Stimulated activated naive B cell treated with anti-CD40 and anti-IgM and Interleukin-4, amounts not matched to agents 10 μg/mL and 1 μg/mL and 100 μg/mL, for 72 hours (primary cell): ENCODE measurements around the gene TBL1X.

ENCODE experiments used
- ATAC-seq, 2 donors: fragments of 150-1000 bp; cut with Tn5 transposase; replicated peaks; 2 replicates each; pipeline ENCODE4 v1.10.0; 2021; ENCODE audit warnings: moderate library complexity in 1 of 2
- DNase-seq: peaks from one replicate; pipeline ENCODE4 v3.0.0; 2021
- H3K27ac Mint-ChIP-seq: one replicate; pipeline ENCODE4 v1.8.0; 2022; ENCODE audit warnings: mild to moderate bottlenecking, mixed read lengths
- H3K27me3 Mint-ChIP-seq, 2 donors: one replicate each; pipeline ENCODE4 v1.8.0; 2022; ENCODE audit warnings: mixed read lengths in 2 of 2
- H3K36me3 Mint-ChIP-seq, 2 donors: one replicate each; pipeline ENCODE4 v1.8.0; 2022; ENCODE audit warnings: mixed read lengths in 2 of 2, mild to moderate bottlenecking in 1 of 2
- H3K4me1 Mint-ChIP-seq, 2 donors: one replicate each; pipeline ENCODE4 v1.8.0; 2022; ENCODE audit warnings: mixed read lengths in 2 of 2, mild to moderate bottlenecking in 1 of 2
- H3K4me3 Mint-ChIP-seq, 2 donors: one replicate each; pipeline ENCODE4 v1.8.0; 2022; ENCODE audit warnings: mild to moderate bottlenecking in 2 of 2, mixed read lengths in 2 of 2, moderate library complexity in 1 of 2
- H3K9me3 Mint-ChIP-seq, 2 donors: one replicate each; pipeline ENCODE4 v1.8.0; 2022; ENCODE audit warnings: mixed read lengths in 2 of 2, mild to moderate bottlenecking in 1 of 2

Gene TBL1X

DNA sequence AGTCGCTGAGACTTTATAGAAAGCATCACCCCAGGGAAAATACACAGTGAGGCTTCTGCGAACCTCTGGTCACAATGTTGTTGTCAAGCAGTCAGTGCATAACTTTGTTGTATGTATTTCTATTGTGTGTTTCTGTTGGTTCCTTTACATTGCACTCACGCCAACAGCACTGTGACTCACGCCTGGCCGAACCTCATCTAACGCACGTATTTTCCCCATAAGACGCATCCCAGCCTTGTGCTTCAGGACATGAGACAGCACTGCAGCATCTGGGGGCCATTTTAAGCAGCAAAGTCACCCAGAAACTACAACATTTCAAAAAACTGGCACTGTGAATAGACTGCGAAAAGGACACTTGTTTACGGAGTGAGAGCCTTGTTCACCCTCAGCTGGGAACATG, 30.6 kb downstream of the TBL1X start:
- DNase-seq (no peak), ATAC-seq (no peak)
- H3K4me1 Mint-ChIP-seq: peaks cover 15 to 35% of the 10 kb centered on the region in 2 donors
- no peak overlapping the region for H3K27ac Mint-ChIP-seq
- H3K27me3 Mint-ChIP-seq: no peaks in the 10 kb centered on the region
- peaks cover 7 to 10% of the 10 kb centered on the region in 2 donors for H3K36me3 Mint-ChIP-seq
- no peaks in the 10 kb centered on the region for H3K9me3 Mint-ChIP-seq
- no peak overlapping the region for H3K4me3 Mint-ChIP-seq

DNA sequence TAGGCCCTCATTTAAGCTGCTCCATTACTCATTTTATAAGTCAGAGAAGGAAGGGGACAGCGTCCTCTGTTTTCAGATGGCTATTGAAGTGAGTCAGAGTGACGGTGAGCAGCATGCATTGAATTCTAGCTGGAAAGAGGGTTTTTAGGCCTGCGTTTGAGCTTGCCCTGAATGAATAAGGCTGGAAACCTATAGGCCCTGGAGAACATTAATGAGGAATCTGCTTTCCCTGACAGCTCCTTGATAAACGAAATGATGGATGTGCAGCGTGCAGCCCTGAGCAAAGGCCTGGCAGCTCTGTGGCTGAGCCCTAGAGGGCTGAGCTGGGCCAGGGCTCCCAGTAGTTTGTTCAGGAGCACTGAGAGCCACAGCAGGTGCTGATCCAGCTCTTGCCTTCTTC, 33.4 kb downstream of the TBL1X start:
- Mint-ChIP-seq H3K4me1 (peaks cover 22% of the 10 kb centered on the region in 2 donors), H3K9me3 (no peaks in the 10 kb centered on the region), H3K36me3 (peaks cover 19 to 26% of the 10 kb centered on the region in 2 donors), H3K27ac (no peak overlapping the region), H3K4me3 (no peak overlapping the region), H3K27me3 (no peaks in the 10 kb centered on the region)
- ATAC-seq: no peak
- DNase-seq: no peak

DNA sequence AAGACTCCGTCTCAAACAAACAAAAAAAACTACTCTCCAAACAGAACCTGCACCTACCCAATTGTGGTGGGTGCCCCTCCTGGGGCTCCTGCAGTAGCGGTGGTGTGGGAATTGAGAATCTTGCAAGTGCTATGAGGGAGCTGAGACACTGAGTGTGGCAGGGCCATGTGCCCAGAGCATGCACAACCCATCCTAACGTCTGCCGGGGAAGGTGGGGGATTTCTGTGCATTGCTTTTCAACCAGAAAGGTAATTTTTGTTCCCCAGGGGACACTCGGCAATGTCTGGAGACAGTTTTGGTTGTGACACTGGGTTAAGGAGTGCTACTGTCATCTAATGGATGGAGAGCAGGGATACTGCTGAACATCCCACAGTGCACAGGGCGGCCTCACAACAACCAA, 35.7 kb downstream of the TBL1X start:
- Mint-ChIP-seq H3K36me3 (peaks cover 29 to 44% of the 10 kb centered on the region in 2 donors), H3K27ac (no peak overlapping the region), H3K4me3 (no peak overlapping the region), H3K27me3 (no peaks in the 10 kb centered on the region), H3K9me3 (no peaks in the 10 kb centered on the region), H3K4me1 (peaks cover 19 to 22% of the 10 kb centered on the region in 2 donors)
- DNase-seq: no peak
- ATAC-seq: peak in 1 of 2 donors; percentile 48

DNA sequence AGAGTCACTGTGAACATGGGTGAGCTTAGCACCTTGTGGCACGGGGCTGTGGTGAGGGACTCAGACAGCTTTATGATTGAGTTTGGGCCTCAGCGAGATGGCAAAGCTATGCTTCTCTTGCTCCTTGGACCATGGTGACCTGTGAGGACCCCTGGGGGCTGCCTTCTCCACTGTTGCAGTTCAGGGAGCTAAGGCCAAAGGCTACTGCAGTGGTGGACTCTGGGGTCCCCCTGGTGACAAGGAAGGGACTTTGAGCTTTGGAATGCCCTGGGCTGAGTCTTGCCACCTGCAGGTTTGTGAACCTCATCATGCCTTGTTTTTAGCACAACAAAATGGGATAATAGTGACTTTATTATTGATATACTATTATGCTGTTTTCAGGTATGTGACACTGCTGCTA, 36.5 kb downstream of the TBL1X start:
- H3K9me3 Mint-ChIP-seq: no peaks in the 10 kb centered on the region
- H3K4me3 Mint-ChIP-seq: no peak overlapping the region
- H3K4me1 Mint-ChIP-seq: peaks cover 17 to 18% of the 10 kb centered on the region in 2 donors
- no peak for DNase-seq
- peaks cover 29 to 43% of the 10 kb centered on the region in 2 donors for H3K36me3 Mint-ChIP-seq
- no peaks in the 10 kb centered on the region for H3K27me3 Mint-ChIP-seq
- no peak for ATAC-seq
- no peak overlapping the region for H3K27ac Mint-ChIP-seq

DNA sequence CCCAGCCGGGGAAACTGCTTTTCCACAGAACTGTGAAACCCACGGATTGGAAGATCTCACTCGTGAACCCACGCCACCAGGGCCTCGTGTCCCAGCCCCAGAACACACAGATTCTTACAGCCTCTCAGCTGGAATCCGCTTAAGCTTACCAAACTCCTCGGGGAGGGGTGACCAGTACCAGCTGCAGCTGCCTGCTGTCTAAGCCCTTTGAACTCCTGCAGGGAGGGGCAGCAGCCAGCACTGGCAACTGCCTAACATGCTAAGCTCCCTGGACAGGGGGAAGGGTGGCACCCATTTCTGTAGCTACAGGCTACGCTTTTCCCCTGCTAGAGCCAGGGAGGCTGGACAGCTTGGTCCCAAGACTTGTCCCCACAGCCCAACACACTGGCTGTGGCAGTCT, 38.4 kb downstream of the TBL1X start:
- H3K4me1 Mint-ChIP-seq: peaks cover 16 to 17% of the 10 kb centered on the region in 2 donors
- H3K27ac Mint-ChIP-seq: no peak overlapping the region
- DNase-seq (no peak), ATAC-seq (no peak)
- no peaks in the 10 kb centered on the region for H3K27me3 Mint-ChIP-seq
- H3K4me3 Mint-ChIP-seq: no peak overlapping the region
- no peaks in the 10 kb centered on the region for H3K9me3 Mint-ChIP-seq
- H3K36me3 Mint-ChIP-seq: peaks cover 36 to 48% of the 10 kb centered on the region in 2 donors

DNA sequence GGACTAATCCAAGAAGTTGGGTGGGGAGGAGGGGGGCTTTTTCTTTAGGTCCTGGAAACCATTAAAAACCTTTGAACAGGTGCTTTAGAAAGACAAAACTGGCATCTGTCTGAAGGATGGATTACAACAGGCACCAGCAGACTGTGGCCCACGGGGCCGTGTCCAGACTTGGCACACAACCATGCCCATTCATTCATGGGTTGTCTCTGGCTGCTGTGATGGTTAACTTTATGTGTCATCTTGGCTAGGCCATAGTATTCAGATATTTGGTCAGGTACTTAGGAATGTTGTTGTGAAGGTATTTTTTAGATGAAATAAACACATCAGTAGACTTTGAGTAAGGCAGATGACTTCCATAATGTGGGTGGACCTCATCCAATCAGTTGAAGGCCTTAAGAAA, 45.5 kb downstream of the TBL1X start:
- H3K27ac Mint-ChIP-seq: no peak overlapping the region

DNA sequence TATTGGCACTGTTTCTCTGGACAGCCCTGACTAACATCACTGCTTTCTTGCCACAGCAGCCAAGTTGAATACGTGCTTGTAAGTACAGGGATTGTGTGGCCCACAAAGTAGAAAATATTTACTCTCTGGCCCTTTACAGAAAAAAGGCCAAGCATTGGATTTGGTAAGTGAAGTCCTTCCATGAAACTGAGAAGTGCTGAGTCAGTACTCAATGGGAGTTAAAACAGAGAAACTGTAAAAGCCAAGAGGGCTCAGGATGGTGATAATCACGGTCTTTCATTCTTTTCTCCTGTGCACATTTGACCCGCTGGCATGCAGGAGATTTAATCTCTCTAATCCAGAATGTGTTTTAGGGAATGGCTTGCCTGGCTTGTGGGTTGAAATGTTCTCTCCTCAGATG, 46.1 kb downstream of the TBL1X start:
- ATAC-seq (no peak), DNase-seq (no peak)
- H3K4me1 Mint-ChIP-seq: peaks cover 13 to 24% of the 10 kb centered on the region in 2 donors
- H3K4me3 Mint-ChIP-seq: no peak overlapping the region
- peaks cover 30 to 32% of the 10 kb centered on the region in 2 donors for H3K36me3 Mint-ChIP-seq
- no peaks in the 10 kb centered on the region for H3K27me3 Mint-ChIP-seq
- no peak overlapping the region for H3K27ac Mint-ChIP-seq
- H3K9me3 Mint-ChIP-seq: peaks cover 0 to 3% of the 10 kb centered on the region in 2 donors

More for the DNA sequence above, 45.5 kb downstream of the TBL1X start:
- H3K36me3 Mint-ChIP-seq: peaks cover 30 to 34% of the 10 kb centered on the region in 2 donors
- peaks cover 8 to 21% of the 10 kb centered on the region in 2 donors for H3K4me1 Mint-ChIP-seq
- H3K27me3 Mint-ChIP-seq: no peaks in the 10 kb centered on the region
- ATAC-seq: no peak
- no peak overlapping the region for H3K4me3 Mint-ChIP-seq
- H3K9me3 Mint-ChIP-seq: peaks cover 0 to 3% of the 10 kb centered on the region in 2 donors
- no peak for DNase-seq

DNA sequence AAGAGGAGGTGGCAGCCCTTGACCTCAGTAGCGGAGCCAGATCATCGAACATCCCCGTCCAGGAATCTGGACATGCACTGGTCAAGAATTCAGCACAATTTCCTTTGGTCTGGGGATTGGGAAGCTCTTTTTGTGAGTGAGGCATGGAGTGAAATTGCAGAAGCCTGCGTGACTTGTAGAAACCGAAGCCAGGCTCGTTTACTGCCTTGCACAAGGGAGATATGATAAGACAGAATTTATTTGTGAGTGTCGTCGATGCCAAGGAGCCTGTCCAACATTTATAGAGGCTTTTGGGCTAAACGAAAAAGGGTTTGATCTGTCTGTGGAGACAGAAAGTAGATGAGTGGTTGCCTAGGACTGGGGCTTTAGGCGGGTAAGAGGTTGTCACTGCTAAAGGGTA, 50.6 kb downstream of the TBL1X start:
- no peak overlapping the region for H3K4me3 Mint-ChIP-seq
- H3K9me3 Mint-ChIP-seq: peaks cover 1 to 4% of the 10 kb centered on the region in 2 donors
- peaks cover 26 to 41% of the 10 kb centered on the region in 2 donors for H3K4me1 Mint-ChIP-seq
- ATAC-seq (no peak), DNase-seq (no peak)
- H3K27me3 Mint-ChIP-seq: no peaks in the 10 kb centered on the region
- no peak overlapping the region for H3K27ac Mint-ChIP-seq
- peaks cover 16 to 23% of the 10 kb centered on the region in 2 donors for H3K36me3 Mint-ChIP-seq

DNA sequence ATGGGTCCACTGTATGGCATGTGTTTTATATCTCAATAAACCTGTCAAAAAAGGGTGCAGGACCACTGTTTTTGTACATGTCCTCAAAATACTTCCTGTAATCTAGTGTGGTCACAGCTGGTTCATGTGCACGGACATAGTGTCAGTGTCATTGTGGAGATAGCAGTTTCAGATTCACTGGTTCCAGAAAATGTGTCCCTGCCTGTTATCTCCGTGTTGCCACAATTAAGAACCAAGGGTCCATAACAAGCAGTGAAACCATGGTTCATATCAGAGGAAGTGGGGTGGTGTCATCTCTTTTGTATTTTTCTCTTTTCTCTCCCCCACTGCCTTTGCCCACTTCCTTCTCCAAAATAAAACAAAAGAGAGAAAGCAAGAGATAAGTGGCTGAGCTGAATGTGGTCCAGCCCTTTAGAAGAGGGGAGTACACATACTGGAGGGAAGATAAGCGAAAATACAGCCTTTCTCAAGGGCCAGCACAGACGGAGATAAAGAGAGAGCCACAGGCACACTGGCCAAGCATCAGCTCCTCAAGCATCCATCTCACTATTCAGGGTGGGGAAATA, 51.2 kb downstream of the TBL1X start:
- Mint-ChIP-seq H3K27me3 (no peaks in the 10 kb centered on the region), H3K4me3 (peak overlapping the region; percentile 21), H3K4me1 (peaks cover 26 to 46% of the 10 kb centered on the region in 2 donors), H3K9me3 (peaks cover 1 to 4% of the 10 kb centered on the region in 2 donors), H3K27ac (peak overlapping the region; percentile 14), H3K36me3 (peaks cover 13 to 19% of the 10 kb centered on the region in 2 donors)
- DNase-seq (no peak), ATAC-seq (peak; percentile 79 to 89)

DNA sequence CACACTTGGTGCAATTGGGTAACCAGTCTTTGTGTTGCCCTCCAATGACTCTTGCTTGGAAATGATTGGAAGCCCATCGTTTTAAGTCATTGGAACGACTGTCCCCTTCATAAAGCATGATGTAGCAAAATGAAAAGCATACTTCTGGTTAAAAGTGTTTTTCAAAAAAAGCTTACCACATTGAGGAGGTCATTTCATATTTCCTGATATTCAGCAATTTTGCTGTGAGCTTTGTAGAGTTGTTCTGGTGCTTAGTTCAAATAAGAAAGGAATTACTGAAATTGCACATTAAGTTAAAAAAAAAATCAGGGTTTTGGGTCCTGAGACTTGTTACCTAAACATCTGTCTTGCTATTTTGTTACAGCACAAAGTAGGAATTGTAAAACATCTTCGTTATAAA, 51.8 kb downstream of the TBL1X start:
- no peak overlapping the region for H3K4me3 Mint-ChIP-seq
- H3K9me3 Mint-ChIP-seq: peaks cover 1 to 4% of the 10 kb centered on the region in 2 donors
- peaks cover 26 to 50% of the 10 kb centered on the region in 2 donors for H3K4me1 Mint-ChIP-seq
- H3K27ac Mint-ChIP-seq: no peak overlapping the region
- ATAC-seq (no peak), DNase-seq (no peak)
- no peaks in the 10 kb centered on the region for H3K27me3 Mint-ChIP-seq
- H3K36me3 Mint-ChIP-seq: peaks cover 13 to 15% of the 10 kb centered on the region in 2 donors

DNA sequence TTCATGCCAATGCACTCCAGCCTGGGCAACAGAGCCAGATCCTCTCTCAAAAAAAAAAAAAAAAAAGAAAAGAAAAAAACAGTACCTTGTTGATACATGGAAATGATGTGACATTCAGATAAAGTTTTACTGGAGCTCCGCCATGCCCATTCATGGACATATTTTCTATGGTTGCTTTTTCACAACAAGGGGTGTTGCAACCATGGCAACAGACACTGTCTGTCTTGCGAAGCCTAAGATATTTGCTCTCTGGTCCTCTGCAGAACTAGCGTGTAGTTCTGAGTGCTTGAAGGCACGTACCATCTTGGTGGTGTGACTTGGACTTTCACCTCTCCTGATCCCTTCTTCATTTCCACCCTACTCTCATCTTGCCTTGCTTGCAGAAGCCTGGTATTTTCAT, 53.2 kb downstream of the TBL1X start:
- Mint-ChIP-seq H3K36me3 (peaks cover 13 to 15% of the 10 kb centered on the region in 2 donors), H3K4me1 (peaks cover 31 to 62% of the 10 kb centered on the region in 2 donors), H3K27me3 (no peaks in the 10 kb centered on the region), H3K27ac (no peak overlapping the region), H3K4me3 (no peak overlapping the region), H3K9me3 (peaks cover 1 to 4% of the 10 kb centered on the region in 2 donors)
- ATAC-seq (no peak), DNase-seq (no peak)

DNA sequence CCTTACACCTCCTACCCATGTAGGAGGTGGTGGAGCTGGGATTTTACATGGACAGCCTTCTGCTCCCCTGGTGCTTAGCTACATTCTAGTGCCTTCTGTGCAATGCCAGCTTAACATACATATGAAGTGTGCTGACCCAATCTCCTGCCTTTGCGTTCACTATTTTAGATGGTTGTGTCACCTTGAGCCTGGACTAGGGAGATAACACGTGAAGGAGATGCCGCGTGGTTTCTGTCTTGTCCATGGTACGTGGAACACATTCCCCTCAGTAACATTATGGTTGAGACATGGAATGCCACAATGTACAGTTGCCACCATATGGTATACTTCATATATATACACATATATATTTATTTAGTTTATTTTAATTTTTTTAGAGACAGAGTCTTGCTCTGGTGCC, 54.0 kb downstream of the TBL1X start:
- Mint-ChIP-seq H3K4me1 (peaks cover 35 to 61% of the 10 kb centered on the region in 2 donors), H3K4me3 (no peak overlapping the region), H3K36me3 (peaks cover 7 to 10% of the 10 kb centered on the region in 2 donors), H3K9me3 (peaks cover 0 to 4% of the 10 kb centered on the region in 2 donors), H3K27ac (no peak overlapping the region), H3K27me3 (no peaks in the 10 kb centered on the region)
- ATAC-seq (no peak), DNase-seq (no peak)

DNA sequence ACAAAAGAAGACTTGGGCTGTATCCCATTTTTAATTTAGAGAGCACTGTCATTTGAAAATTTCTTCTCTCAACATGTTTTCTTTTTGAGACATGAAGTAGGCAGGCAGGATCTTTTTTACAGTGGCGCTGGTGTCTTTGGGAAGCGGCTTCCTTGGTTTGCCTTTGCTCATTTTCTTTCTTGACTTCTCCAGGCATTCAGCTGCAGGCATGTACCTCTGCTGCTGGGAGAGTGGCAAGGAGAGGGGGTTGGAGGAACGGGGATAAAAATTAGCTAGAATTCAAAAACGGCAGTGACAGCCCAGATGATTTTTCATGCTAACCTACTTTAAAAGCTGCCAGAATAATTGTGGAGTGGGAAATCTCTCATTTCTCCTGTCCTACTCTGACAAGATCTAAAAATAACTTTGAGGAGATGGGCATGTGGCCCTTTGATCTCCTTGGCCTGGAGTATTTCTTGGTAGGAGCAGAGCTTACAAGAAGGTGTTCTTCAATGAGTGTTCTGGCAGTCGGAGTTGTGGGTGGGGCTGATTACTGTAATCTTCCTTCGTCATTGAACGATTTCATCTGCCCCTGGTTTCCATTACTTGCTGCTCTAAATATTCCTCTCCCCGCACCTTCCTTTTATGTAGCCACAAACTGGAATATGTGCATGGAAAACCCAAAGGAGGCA, 54.8 kb downstream of the TBL1X start:
- H3K9me3 Mint-ChIP-seq: peaks cover 0 to 4% of the 10 kb centered on the region in 2 donors
- no peaks in the 10 kb centered on the region for H3K27me3 Mint-ChIP-seq
- H3K4me1 Mint-ChIP-seq: peaks cover 34 to 63% of the 10 kb centered on the region in 2 donors
- no peak overlapping the region for H3K27ac Mint-ChIP-seq
- ATAC-seq: no peak
- no peak for DNase-seq
- H3K4me3 Mint-ChIP-seq: no peak overlapping the region
- peaks cover 6 to 10% of the 10 kb centered on the region in 2 donors for H3K36me3 Mint-ChIP-seq

DNA sequence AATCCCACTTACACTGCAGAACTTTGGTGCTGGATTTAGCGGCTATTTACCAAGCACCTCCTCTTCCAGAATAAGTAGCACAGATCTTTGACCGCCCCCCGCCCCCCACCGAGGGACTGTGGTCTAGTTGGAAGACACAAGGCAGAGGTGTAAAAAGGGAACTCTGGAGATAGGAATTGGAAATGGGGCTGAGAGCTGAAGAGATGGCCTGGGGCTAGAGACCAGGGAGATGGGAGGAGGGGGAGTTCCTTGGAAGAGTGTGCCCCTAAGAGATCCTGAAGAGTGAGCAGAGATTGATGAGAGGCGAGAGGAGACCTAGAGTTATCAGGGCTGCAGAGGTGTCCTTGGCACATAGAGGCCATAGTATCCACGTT, 55.3 kb downstream of the TBL1X start:
- Mint-ChIP-seq H3K27me3 (no peaks in the 10 kb centered on the region), H3K4me1 (peaks cover 33 to 62% of the 10 kb centered on the region in 2 donors), H3K4me3 (no peak overlapping the region), H3K9me3 (peaks cover 0 to 4% of the 10 kb centered on the region in 2 donors), H3K27ac (no peak overlapping the region), H3K36me3 (peaks cover 6 to 7% of the 10 kb centered on the region in 2 donors)
- DNase-seq: no peak
- no peak for ATAC-seq
